Measurements from ENCODE around the gene LGR4.
"Not testable (repeated sequence)": the region's sequence is repeated elsewhere in the genome, so short reads cannot be mapped to it uniquely, and the experiment has no call there.

- TF ChIP-seq CTCF (IDR thresholded peaks at IDR 0.05); ZFX (IDR thresholded peaks at IDR 0.05; ENCODE audit: borderline replicate concordance): not testable (repeated sequence)
Measured at GRCh38 chr11:27321340-27321739, 151.2 kb downstream of the LGR4 start.

All from 22Rv1 (cell line).